Right hindlimb (tissue), 1 donor: ENCODE data around the gene PHACTR1.

ENCODE experiments used
- DNase-seq: peaks from one replicate; pipeline ENCODE4 v3.0.0-alpha.2; 2018

The PHACTR1 gene

DNA sequence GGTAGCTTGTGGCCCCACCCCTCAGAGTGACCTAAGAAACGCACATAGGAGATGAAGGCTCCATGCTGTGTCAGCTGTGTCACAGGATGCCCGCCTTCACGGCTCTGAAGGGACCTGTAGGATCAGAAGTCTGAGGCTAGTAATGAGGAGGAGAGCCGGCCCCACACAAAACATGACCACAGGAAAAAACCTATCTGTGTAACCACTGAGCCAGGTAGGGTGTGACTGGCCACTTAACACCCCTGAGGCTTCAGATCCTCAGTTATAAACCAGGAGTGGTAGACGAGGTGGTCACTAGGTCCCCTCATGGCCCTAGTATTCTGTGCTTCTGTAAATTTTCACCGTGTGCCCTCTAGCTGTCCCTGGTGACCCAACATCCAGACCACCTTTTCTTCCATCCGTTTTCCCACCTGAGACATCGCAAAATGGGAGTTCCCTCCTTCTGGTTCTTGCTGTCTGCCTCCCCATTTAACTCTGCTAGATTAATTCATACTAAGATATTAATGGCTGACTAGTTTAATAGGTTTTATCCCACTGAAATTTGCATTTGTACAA lies 558.9 kb downstream of the PHACTR1 start:
- no peak for DNase-seq

DNA sequence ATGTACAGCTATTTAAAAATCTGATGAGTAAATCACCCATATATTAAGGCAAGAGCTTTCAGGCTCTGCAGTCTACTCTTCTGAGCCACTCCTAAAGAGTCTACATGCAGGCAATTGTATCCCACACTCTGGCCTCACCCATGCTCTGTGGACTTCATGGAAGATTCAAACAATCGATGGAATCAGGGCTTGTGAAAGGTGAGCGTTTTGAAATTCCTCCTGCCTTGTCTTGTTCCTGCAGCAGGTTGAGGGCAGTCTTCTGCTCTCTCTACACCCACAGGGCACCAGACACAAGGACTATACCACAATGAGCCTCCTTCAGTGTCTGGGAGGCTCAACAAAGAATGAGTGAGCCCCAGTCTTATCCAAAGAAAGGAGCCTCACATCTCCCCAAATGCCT lies 560.7 kb downstream of the PHACTR1 start:
- DNase-seq, result no peak

DNA sequence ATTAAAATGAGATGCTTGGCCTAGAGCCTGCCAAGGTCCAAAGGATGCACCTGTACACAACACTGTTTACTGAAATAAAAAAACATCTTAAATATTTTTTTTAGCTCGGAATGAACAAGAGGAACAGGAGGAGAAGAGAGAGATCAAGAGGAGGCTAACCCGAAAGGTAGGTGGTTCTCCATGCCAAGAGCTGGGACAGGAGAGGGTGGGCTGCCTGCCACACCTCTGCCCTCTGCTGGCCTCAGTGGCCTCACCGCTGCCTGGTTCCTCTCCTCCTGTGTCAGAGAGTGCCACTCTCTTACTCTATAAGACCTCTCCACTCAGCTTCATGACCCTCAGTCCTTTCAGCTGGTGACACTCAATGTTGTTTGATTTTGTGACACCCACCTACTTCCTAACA lies 561.6 kb downstream of the PHACTR1 start:
- no peak for DNase-seq

DNA sequence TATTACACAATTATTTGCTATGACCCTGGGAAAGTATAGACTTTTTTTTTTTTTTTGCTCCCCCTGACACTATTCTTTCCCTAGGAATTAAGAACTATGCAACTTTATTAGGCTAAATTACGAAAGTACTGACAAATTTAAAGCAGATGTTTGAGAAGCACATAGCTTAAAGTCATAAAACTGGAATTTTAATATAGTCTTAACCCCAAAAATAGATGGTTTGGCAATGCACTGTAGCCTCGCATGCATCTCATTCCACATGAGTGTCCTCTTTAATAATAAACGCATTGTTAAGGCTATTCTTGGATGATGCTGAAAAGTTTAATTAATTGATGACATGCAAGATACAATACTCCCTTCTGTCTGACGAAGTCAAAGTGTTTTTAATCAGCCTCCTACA lies 562.4 kb downstream of the PHACTR1 start:
- no peak for DNase-seq

DNA sequence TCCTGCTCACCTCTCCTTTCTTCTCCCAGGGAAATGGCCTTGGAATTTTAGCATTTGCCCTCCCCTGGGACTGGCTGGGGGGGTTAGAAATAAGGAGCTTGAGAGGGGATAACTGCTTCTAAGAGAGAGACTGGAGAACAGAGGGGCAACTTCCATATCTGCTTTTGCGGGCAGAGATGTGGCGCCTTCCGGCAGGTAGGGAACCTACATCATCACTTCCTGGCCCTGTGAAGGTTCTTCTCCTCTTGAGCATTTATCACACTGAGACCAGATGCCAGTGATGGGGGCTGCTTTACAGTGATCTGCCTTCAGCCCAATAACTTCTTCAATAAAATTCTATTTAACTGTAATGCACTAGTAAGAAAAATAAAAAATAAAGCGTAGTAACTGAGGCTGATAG lies 563.7 kb downstream of the PHACTR1 start:
- no peak for DNase-seq

DNA sequence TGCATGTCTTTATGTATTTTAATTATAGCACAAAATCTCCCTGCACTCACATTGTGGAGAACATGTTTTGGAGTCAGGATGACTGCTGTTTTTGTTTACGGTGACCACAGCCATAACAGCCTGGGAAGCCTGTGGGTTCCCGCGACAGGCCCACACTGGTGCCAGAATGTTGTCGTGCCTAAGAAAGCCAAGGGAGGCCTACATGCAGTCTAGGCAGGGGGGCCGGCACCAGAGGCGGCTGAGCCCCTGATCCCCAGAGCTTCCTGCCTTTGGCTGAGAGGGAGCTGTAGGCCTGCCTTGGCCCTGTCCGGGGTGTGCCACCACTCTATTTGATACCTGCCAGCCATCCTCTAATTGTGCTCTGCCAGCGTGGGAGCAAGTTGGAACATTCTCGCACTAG lies 565.1 kb downstream of the PHACTR1 start:
- peak; percentile 64 for DNase-seq

DNA sequence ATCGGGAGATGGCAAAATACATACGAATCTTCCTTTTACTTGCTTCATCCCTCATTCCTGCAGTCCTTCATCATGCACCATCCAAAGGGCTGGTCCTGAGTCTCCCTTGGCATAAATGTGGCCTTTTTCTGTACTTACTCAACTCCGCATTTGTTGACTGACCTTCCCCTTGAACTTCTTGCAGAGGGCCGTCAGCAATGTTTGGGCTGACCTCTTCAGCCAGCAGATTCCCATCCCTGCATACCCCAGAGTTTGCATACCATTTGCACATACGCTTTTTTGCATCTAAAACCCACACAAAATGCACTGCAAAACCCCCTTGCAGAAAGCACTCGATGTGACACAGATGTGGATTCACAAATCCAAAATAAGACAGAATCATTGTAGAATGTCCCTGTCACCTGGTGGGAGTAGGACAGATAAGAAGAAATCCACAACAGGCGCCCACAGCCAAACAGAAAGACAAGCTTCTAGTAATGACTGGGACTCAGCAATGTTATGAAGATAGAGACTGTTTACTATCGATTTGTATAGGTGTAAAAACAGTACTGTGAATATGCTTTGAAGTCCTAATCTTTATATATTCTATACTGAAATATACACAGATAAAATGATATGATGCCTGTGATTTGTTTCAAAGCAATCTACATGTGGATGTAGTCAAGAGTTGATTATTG lies 566.0 kb downstream of the PHACTR1 start:
- DNase-seq, result no peak

DNA sequence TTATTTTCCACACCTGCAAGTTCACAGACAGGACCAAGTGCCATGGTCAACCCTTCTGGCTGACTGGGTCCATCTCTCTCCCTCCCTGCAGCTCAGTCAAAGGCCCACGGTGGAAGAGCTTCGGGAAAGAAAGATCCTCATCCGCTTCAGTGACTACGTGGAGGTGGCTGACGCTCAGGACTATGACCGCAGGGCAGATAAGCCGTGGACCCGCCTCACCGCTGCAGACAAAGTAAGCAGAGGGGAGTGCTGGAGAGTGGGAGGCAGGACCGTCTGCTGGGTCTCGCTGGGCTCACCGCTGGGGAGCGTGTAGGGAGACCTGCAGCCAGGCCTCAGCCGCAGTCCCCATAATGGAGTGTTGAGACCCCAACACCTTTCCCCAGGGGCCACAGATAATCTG lies 566.8 kb downstream of the PHACTR1 start:
- no peak for DNase-seq

DNA sequence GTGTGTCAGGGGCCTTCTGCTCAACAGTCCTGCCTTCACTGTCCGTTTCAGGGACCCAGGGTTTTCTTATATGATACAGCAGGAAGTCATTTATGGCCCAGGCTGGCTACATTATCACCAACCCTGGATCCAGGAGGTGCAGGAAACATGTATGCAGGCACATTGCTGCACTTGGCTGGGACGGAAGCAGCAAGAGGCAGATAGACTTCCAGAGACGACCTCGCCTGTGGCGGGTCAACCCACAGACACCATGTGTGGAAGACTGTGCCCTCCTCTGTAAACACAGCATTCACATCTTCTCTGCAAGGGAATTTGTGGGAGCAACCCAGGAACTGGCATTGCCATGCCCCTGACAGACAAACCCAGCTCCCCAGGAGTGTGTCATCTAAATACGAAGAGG lies 568.1 kb downstream of the PHACTR1 start:
- no peak for DNase-seq

DNA sequence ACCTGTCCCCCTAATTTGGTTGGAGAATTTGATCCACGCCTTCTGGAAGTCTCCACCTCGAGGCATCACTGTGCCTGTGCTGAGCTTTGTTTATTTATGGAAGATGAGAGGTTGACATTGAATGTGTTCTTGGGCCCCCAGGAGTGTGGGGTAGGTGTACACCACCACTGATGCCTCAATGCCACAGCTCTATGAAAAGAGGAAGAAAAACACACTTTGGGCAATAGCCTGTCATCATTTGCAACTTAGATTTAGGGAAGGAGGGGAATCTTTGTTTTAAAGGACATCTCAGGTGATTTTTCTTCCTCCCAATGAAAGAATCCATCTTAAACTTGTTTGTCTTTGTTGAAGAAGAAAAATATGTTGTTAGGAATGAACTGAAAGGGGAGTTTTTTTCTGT lies 569.1 kb downstream of the PHACTR1 start:
- no peak for DNase-seq

DNA sequence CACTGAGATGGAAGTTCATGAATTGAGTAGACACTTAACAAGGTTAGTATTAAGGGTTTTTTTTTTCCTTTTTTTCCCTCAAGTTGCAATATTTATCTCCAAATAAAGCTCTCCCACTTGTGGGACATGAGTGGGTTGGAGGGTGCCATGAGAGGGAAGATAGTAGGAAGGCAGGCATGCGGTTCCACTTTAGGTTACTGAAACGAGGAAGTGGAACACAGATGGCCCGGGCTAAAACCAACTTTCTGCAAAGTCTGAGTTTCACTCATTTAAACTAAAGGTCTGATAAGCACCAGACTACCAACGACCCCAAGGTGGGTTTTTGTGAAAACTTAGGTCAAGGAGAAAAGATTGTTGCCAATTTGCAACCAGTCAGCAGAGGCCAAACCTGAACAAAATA lies 569.6 kb downstream of the PHACTR1 start:
- no peak for DNase-seq

DNA sequence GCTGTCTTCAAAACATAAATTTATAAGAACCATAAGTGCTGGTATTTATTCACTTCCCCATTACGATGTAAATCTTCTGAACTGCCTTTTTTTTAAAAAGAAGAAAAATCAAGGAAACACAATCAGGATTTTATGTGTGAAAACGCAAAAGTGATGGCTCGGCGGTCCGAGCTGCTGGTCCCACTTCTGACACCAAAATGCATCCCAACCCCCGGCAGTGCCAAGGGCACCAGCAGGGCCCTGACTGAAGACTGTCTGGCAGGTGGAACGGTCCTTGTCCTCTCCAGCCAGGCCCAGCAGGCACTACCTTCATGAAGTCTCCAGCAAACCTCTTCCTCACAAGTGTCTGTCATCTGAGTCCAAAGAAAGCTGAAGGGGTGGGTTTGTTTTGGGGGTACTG lies 570.5 kb downstream of the PHACTR1 start:
- no peak for DNase-seq

DNA sequence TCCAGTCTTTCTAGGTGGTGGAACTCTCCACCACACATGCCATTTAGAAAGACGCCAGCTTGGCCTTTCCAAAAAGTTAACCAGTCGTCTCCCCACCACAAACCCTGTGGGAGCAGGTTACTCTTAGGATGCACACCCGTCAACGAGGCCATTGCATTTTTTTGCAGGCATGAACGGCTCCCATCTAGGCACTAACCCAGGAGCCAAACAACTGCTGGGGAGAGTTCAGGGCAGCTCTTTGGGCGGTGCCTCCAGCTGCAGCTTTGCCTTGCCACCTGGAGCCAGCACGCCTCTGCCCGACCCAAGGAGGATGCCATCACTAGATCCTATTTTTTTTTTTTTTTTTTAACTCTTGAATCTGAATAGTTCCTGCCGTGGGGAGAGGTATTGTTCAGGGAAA lies 571.9 kb downstream of the PHACTR1 start:
- no peak for DNase-seq

DNA sequence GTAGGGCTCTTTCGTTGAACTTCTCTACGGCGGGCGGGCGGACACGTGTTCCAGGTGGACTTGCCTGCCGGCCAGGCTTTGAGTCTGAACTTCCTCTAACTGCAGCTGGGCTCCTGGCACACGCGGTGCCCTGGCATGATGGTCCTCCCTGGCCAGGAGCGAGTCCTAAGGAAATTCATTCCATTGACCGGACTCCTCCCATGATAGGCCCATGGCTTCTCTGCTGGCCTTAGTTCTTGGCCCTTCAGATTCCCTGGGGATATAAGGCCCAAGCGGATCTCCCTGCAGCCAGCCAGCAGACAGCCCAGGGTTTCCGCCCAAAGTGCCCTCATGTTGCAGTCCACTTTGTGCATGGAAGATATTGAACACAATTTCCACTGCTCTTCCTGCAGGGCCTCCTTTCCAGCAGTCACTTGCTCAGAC lies 572.4 kb downstream of the PHACTR1 start:
- no peak for DNase-seq

DNA sequence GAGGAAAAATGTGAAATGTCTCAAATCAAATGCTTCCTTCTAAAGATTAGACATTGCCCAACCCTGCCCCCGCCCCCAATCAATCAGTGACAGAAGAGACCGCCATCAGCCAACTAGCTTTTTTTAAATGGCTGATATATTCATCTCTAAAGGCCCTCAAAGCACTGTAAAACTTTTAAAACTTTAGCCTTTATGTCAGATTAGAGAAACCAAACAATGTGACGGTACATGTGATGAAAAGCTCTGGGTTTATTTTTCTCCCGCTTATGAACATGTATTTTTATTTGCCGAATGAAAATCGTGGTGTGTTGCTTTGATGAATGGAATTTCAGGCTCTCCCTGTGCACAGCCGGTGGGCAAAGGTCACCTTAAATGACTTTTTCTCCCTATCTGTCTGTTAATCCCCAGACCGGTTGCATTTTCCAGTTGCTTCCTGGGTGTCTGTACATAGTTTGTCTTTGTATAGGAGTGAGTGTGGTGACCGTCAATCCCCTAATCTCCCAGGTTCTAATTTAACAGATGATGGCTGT lies 573.3 kb downstream of the PHACTR1 start:
- no peak for DNase-seq

DNA sequence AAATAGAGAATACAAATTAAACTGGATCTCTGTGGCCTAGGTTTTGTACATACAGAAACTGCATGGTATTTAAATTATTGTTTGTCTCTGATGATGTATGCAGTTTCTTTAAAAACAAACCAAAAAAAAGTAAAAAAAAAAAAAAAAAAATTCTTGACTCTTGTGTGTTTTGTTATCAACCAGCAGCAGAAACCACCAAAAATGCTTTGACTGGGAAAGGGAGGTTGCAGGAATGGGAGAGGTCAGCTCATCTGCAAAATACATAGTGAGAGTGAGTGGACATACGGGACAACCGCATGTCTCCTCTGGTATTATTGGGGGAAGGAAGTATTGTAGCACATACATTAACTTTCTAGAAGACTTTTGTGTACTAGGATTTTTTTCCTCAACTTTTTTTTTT lies 573.8 kb downstream of the PHACTR1 start:
- DNase-seq, result no peak

DNA sequence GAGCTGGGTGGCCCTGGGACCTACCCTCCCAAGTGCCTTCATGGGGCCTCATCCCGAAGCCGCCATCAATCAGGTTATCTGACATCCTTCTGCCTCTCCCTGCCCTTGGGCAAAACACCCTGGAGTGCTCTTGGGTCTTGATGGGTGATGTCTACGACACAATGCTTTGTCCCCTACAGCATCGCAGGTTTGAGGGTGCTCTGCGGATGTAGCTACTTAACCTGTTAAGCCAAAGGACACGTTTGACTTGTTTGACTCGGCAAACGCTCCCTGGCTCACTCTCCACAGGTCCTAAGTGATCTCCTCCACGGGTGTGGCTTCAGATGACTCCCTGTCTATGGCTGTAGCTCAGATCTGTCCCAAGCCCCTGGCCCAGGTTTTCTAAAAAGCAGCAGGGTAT lies 576.2 kb downstream of the PHACTR1 start:
- DNase-seq, result no peak

DNA sequence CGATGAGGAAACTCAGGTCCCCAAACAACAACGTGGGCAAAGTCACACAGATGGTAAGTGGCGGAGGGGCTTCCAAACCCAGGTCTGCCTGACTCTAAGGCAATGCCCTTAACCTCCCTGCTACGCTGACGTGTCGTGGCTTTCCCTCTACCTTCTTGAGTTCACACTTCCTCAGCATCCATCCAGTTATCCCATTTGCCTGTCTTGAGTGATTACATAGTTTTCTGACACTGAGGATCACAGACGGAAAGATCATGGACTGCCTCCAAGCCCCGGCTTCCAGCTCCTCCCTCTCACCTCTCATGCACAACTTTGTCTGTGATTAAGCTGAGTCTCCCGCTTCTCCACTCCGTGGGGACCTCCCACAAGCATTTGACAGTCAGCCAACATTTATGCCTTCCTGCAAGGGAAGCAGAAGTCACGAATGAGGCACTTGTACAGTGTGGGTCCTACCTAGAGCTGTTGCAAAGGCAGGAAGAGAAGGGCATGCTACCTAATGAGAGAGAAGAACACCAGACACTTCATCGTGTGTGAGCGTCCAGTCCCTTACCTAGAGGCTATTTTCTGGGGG lies 578.0 kb downstream of the PHACTR1 start:
- no peak for DNase-seq

DNA sequence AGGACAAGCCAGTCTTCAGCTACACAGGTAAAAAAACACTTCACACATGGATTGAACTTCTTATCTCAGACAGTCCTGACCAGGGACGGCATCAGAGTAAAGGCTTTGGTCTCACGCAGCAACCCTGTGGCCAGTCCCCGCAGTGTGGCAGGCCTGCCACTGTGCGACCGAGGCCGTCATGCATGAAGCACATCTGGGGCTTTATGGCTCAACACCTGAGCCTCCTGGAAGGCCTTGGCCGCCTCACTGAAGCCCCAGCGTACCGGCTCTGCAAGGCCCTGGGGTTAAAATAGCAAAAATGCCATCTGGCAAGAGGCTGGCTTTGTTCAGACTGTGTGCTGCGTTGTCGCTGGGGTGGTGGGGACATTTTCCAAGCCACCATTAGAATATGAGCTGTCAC lies 579.0 kb downstream of the PHACTR1 start:
- no peak for DNase-seq

DNA sequence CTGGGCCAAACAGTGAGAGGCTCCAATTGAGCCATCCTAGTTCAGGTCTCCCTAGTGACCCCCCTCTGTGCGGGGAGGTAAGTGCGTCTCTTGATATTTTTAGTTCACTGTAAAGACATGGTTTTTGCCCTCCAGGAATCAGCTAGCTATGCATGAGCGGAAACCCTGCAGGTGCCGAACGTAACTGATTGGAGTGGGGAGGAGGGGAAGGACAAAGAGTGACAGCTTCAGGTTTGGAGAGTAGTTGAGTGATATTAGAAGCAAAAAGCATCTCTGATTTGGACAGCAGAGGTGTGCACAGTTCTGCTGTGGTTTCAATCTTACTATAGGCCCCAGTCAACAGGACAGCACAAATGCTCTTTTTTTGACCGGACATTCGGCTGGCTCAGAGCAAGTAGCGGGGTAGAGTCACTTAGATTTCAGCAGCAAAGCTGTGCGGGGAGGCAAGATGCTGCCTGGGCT lies 580.0 kb downstream of the PHACTR1 start:
- no peak for DNase-seq

DNA sequence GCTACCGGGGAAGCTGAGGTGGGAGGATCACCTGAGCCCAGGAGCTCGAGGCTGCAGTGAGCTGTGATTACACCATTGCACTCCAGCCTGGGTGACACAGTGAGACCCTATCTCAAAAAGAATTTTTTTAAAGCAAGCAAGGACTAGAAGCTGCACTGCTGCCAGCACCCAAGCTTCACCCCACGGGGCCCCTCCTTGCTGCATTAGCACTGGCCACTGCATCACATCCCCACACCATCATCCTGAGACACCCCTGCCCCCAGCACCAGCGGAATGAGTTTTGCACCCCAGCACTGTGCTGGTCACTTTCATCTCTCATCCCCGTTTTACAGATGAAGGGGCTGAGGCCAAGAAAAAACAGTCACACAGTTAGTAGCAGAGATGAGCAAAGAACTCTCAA lies 580.8 kb downstream of the PHACTR1 start:
- no peak for DNase-seq

DNA sequence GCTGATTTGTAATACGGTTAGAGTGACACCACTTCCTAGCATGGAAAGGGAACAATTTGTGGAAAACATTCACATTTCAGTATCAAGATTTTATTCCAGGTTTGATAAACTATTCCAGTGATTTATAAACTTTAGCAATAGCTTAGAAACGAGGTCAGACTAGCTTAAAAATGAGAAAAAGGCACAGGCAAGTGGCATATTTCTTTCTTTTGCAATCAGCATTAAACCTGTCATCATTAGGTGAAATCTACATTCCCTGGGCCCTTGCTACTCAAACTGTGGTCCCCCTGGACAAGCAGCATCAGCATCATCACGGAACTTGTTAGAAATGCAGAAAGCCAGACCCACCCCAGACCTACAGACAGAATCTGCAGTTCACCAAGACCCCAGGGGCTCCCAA lies 581.9 kb downstream of the PHACTR1 start:
- DNase-seq, result no peak

DNA sequence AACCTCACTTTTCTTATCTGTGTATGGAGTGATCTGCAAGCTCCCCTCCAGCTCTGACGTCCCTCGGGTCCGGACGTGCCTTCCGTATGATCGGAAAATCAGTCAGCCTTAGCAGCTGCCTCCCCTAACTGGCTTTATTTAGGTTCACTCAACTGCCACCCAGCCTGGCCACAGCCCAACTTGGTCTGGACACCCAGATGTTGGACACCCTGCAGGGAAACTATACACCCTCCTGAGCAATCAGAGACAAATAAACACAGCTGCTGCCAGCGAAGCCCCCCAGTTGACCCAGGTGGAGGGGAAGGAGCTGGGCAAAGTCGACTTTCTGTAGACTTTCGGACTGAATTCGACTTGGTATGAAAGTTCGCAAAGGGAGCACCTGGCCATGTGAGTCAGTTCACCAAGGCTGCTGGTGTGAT lies 582.8 kb downstream of the PHACTR1 start:
- DNase-seq, result no peak

DNA sequence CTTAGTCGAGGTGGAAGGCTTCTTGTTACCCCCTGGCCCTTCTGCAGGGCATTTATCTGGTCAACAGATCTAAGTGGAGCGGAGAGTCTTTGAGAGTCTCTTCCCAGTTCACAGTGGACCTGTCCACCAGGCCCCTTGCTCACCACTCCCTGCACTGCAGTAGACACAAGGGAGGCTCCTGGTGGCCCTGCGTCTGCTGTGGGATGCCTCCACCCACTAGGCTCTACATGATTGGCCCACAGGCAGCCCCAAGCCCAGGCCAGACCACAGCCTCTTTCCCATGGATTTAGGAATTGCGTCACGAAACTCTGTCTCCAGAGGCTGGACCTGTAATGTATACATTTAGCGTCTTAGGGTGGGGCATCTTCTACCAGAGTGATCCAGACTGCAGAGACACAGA lies 583.4 kb downstream of the PHACTR1 start:
- no peak for DNase-seq
